CD4-positive, alpha-beta T cell treated with Interleukin-6 at 100 ng/mL for 8 hours (primary cell): ENCODE results near the gene ANG.
A peak's percentile ranks its signal among the peaks of the same experiment; 100 is the strongest.
"Not testable (repeated sequence)": the region's sequence is repeated elsewhere in the genome, so short reads cannot be mapped to it uniquely, and the experiment has no call there.

ENCODE experiments used
- DNase-seq: peaks from one replicate; pipeline ENCODE4 v3.0.0-alpha.2; 2020; ENCODE audit warnings: mixed read lengths, low spot score

The ANG gene

DNA sequence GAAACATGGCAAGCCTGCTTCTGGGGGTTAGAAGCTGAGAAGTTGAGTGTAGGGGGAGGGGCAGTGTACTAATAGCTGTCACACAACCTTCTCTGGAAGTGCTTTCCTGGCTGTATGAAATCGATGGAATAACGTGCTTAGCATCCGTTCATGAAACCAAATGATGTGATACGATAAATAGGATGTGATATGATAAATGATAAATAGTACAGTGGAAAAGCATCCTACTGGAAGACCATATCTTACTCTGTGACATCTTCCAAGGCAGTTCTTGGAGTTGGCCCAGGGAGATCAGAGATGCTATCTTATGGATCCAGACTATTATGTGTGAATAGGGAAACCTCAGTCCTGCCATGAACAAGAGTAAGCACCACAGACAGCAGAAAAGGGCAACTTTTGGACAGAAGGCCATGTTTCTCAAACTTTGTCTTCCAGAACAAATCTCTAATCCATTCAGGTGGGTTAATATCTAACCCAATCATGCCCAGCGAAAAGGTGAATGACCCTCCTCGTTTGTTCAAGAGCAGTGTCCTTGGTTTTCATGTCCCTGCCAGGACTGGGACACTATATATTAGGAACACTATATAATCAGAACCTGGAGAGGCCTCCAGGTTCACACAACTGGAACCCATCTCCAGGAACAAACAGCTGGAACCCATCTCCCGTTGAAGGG lies at the start of gene ANG:
Gene ANG (plus strand): TSS at position 598 of the 673 bp plus-strand sequence. CDS start 4,801 bp downstream, outside the sequence.
- DNase-seq: no peak

DNA sequence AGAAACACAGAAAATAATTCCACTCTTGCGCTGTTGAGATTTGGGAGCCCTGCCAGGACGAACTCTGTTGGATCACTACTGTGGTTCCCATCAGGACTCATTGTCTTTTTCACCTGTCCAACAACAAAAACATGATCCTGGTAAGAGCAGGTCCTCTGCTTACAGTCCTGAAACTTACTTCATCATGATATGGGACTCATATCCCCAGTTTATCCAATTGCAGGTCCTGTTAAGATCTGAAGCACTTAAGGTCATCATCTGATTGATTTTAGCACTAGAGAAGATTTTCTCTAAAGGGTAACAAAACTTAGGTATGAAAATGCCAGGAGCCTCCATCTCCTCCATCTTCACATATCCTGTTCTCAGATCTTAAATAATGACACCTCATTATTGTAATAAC lies 47.0 kb upstream of the ANG start, which contains the start of gene OR6S1:
Gene OR6S1 (minus strand): TSS at position 101 of the 400 bp plus-strand sequence. CDS start 0 bp downstream, at position 101.
- no peak for DNase-seq

- no peak for DNase-seq
These were observed 46.4 kb upstream of the ANG start for GRCh38 chr14:20642182-20642581.

- DNase-seq: not testable (repeated sequence)
These were observed 45.8 kb upstream of the ANG start for GRCh38 chr14:20642755-20643154.

GRCh38 chr14:20644520-20644919 lies 44.0 kb upstream of the ANG start:
- no peak for DNase-seq

- no peak for DNase-seq
These were observed 43.1 kb upstream of the ANG start for GRCh38 chr14:20645481-20645880.

- no peak for DNase-seq
These were observed 35.3 kb upstream of the ANG start for GRCh38 chr14:20652996-20653975.

- no peak for DNase-seq
These were observed 32.7 kb upstream of the ANG start for GRCh38 chr14:20655851-20656250.

DNA sequence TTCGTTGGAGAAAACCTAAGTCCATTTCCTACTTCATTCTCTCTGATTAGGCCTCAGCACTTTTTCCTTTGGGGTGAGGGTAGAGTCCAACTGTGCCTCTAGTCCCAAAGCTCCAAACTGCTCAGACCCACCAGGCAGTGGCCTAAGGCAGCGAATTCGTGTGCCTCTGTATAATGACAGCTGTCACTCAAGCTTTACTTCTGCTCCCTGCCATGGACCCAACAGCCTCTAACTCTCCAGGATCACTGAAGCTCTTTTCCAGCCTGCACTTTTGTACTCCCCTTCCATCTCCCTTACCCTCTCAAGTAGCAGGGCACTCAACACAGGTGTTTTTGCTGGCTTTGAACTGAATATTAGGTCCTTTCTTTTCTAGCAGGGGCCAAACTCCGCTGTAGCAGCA lies 32.3 kb upstream of the ANG start:
- no peak for DNase-seq

DNA sequence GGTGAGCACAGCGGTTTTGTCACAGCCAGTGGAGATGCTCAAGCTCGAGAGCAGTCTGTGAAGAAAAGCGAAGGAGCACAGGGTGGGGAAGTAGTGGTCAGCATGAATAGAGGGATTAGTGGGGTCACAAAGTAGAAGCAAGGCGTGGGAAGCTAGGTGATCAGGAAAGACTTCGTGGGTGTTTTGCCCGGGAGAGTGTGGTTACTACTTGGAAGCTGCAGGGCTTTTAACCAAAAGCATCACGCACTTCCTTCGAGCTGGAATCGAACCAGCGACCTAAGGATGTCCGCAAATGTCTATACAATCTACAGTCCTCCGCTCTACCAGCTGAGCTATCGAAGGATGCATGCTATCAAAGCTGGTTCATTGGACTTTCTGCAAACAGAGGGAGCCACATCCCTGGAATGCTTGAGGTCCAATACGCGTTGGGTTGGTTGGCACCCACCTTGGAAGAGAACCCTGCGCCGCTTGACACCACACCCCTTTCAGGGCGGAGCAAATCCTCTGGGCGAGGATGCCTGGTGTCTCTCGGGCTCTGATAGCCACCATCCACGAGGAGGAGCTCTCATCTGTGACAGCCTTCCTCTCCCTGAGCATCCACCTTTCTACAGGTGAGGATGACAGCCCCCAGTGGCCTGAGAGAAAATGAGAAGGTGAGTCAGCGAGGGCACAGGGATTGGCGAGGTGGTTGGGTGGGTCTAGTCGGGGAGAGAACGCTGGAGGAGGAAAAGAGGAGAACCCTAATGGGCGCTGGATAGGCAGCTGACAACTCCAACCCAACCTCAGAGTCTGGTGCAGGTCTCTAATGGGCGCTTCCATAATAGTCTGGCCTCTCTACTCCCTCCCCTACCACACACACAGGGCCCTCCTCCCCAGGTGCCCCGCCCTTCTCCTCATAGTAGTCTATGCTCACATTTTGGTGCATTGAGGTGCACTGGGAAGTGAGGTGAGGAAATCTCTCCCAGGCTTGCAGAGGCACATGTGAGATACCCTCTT lies 31.1 kb upstream of the ANG start:
- DNase-seq: peak; percentile 29

DNA sequence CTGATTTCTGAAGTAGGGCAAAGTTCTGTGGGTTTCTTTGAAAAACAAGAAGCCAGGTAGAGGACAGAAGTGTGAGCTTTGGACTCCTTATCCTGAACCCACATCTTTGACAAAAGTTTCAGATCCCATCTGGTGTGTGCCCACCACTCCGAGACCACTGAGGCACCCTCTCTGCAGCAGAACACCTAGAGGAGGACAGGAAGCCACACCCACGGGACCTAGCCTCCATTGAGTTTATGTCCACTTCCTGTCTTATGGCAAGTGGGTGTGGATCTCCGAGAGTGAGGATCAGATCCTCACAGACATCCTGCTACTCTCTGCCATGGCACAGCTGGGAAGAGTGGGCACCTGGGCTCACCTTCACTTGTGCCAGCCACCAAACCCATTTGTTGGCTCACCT lies 30.3 kb upstream of the ANG start:
- DNase-seq: no peak

- DNase-seq: no peak
These were observed 29.2 kb upstream of the ANG start for GRCh38 chr14:20659336-20659735.

DNA sequence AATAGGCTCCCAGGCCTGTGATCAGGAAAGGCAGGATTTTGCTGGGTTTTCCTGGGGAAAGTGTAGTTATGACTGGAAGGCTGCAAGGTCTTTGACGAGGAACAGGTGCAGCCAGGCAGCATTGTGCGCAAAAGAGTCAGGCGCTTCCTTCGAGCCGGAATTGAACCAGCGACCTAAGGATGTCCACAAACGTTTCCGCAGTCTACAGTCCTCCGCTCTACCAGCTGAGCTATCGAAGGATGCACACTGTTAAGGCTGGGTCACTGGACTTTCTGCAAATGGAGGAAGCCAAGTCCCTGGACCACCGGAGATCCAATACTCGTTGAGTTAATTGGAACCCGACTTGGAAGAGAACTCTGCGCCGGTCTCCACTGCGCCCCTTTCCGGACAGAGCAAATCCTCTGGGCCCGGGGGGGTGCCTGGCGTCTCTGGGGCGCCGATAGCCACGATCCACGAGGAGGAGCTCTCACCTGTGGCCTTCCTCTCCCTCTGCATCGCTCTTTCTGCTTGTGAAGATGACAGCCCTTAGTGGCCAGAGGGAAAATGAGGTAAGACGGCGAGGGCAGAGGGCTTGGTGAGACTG lies 28.7 kb upstream of the ANG start:
- no peak for DNase-seq

- DNase-seq: no peak
These were observed 27.4 kb upstream of the ANG start for GRCh38 chr14:20661197-20661596.

DNA sequence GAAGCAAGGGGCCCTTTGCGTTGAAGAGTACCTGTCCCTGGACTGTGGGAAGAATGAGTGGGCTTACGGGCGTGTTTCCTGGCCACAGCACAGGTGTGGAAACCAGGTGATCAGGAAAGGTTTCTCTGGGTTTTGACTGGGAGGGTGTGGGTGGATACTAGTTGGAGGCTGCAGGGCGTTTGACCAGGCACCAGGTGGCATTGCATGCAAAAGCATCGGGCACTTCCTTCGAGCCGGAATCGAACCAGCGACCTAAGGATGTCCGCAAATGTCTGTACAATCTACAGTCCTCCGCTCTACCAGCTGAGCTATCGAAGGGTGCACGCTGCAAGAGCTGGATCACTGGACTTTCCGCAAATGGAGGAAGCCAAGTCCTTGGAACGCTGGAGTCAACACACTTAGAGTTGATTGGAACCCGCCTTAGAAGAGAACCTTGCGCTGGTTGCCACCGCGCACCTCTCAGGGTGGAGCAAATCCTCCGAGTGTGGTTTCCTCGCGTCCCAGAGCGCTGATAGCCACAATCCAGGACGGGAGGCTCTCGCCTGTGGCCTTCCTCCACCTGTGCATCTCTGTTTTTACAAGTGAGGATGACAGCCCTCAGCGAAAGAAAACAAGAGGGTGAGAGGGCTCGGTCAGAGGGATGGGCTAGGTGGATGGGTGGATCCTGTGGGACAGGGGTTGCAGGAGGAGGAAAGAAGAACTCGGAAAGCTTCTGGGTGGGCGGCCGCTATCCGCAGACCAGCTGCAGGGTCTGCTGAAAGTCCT lies 25.4 kb upstream of the ANG start:
- DNase-seq: peak; percentile 78

DNA sequence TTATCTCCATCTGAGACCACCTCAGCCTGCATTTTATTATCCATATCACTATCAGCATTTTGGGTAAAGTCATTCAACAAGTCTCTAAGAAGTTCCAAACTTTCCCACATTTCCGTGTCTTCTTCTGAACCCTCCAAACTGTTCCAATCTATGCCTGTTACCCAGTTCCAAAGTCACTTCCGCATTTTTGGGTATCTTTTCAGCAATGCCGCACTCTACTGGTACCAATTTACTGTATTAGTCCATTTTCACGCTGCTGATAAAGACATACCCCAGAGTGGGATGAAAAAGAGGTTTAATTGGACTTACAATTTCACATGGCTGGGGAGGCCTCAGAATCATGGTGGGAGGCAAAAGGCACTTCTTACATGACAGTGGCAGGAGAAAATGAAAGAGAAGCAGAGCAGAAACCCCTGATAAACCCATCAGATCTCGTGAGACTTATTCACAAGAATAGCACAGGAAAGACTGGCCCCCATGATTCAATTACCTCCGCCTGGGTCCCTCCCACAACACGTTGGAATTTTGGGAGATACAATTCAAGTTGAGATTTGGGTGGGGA lies 22.1 kb upstream of the ANG start:
- not testable (repeated sequence) for DNase-seq

DNA sequence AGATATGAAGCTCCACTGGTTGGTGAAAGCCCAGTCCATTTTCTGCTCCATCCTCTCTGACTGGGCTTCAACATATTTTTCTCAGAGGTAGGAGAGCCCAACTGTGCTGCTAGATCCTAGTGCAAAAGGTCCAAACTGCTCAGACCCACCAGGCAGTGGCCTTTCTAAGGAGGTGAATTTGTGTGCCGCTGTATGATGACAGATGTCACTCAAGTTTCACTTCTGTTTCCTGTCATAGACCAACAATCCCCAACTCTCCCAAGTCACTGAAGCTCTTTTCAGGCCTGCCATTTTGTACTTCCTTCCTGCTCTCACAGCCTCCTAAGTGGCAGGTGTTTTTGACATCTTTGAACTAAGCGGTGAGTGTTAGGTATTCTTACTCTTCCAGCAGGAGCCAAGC lies 20.6 kb upstream of the ANG start:
- DNase-seq: no peak

DNA sequence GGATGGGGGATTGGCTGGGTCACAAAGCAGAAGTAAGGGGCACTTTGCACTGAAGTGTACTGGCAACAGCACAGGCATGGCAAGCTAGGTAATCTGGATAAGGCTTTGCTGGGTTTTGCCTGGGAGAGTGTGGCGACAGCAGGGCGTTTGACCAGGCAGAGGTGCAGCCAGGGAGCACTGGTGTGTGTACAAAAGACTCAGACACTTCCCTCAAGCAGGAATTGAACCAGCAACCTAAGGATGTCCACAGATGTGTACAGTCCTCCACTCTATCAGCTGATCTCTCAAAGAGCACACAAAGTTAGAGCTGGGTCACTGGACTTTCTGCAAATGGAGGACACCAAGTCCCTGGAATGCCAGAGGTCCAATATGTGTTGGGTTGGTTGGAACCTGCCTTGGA lies 19.6 kb upstream of the ANG start:
- no peak for DNase-seq

GRCh38 chr14:20671597-20672283 lies 16.8 kb upstream of the ANG start:
- DNase-seq: no peak

- DNase-seq: no peak
These were observed 12.9 kb upstream of the ANG start for GRCh38 chr14:20675669-20676068.
